Heart left ventricle (tissue), 16 donors: ENCODE measurements around the gene EEF2KMT. TPM values are rescaled to one million over a fixed set of nuclear protein-coding genes. Genes with fewer than 3 reads are reported as not detected.

ENCODE experiments used
- ATAC-seq, 4 donors: fragments of 200-7000 bp; cut with Tn5 transposase; one replicate each; pipeline ENCODE4 v1.9.1; 2020 to 2022; ENCODE audit warnings: moderate library complexity in 4 of 4, mild to moderate bottlenecking in 3 of 4, moderate number of reproducible peaks in 1 of 4
- DNase-seq, 5 donors: peaks; one replicate each; pipeline ENCODE4 v3.0.0-alpha.2; 2020
- H3K27ac ChIP-seq, 12 donors: fragments of 200-600 bp; sonication (generic) in 4 of 12; one replicate each; pipeline versions ENCODE4 v1.5.0 to v1.8.0; 2016 to 2022; ENCODE audit warnings: mild to moderate bottlenecking in 2 of 12
- H3K27me3 ChIP-seq, 9 donors: fragments of 200-600 bp; sonication (generic) in 2 of 9; one replicate each; pipeline versions ENCODE4 v1.5.1 to v1.8.0; 2016 to 2022; ENCODE audit warnings: mild to moderate bottlenecking in 3 of 9
- H3K36me3 ChIP-seq, 9 donors: fragments of 200-600 bp; sonication (generic) in 2 of 9; one replicate each; pipeline versions ENCODE4 v1.5.0 to v1.8.0; 2018 to 2022; ENCODE audit warnings: mild to moderate bottlenecking in 2 of 9
- H3K4me1 ChIP-seq, 12 donors: fragments of 200-600 bp; sonication (generic) in 4 of 12; one replicate each; pipeline versions ENCODE4 v1.5.0 to v1.8.0; 2016 to 2022; ENCODE audit warnings: mild to moderate bottlenecking in 3 of 12
- H3K4me3 ChIP-seq, 12 donors: fragments of 200-600 bp; sonication (generic) in 4 of 12; one replicate each; pipeline versions ENCODE4 v1.5.0 to v1.8.0; 2017 to 2022; ENCODE audit warnings: mild to moderate bottlenecking in 9 of 12, moderate library complexity in 4 of 12
- H3K9me3 ChIP-seq, 12 donors: fragments of 200-600 bp; sonication (generic) in 4 of 12; one replicate each; pipeline versions ENCODE4 v1.5.0 to v1.8.0; 2016 to 2022; ENCODE audit warnings: mild to moderate bottlenecking in 1 of 12
- CTCF ChIP-seq, 12 donors: fragments of 200-600 bp; sonication (generic) in 4 of 12; IDR thresholded peaks; one replicate each; pipeline versions ENCODE4 v1.5.0 to v1.8.0; 2018 to 2022; ENCODE audit warnings: antibody characterized with exemption in 12 of 12, mild to moderate bottlenecking in 5 of 12
- POLR2A ChIP-seq, 2 donors: fragments of 450-650 bp; IDR thresholded peaks; one replicate each; pipeline ENCODE4 v1.6.1; 2017; ENCODE audit warnings: antibody characterized with exemption in 2 of 2, mild to moderate bottlenecking in 2 of 2, moderate library complexity in 2 of 2
- WGBS, 4 donors: extraction: QIAGEN DNeasy Blood & Tissue Kit in 2 of 4; methylation state at CpG; one replicate each; pipeline versions ENCODE4 v1.1.5 to v1.1.7; 2013 to 2018; 5-methylcytosine and 5-hydroxymethylcytosine counted together
- intact Hi-C, 10 donors: fragments of 100-400 bp; cut with DNase I; formaldehyde crosslinking; loops; one replicate each; pipeline versions ENCODE4 v1.11.1 to v1.14.2; 2022
- polyA plus RNA-seq, 2 donors: library from polyadenylated mRNA; stranded (reverse); fragments of 200-250 nt; gene quantifications; one replicate each; pipeline ENCODE4 v1.2.3, GENCODE V29; 2013
- total RNA-seq, 9 donors: library from RNA; depleted of rRNA in 2 of 9; stranded (reverse); fragments of >200 nt in 2 of 9; fragmentation: NEBNext Ultra II Directional in 3 of 9; extraction: Animal tissue kit (Norgen Biotek cat#: 25700) in 3 of 9; gene quantifications; one replicate each; pipeline versions ENCODE4 v1.1.0 to v1.2.4, GENCODE V29; 2016 to 2023
- donor health status: ischemic (EF 13 %, LVEDD 7.1; RV severe dilation, severe dysfunction).
- donor health status: healthy with polysubstance abuse.
- donor health status: DM: no; HTN: yes; CAD: no.
- donor health status: DM: no; HTN: no; CAD: no.
- donor health status: ischemic (EF 25% LVEDD 6.9; RV normal size, moderate dysfunction).
- donor health status: ischemic (EF 25% LVEDD 5.7; RV mildly dilated, moderate dysfunction).
- donor health status: healthy.
- donor health status: DM: yes; HTN: yes; CAD: no.
- donor health status: ischemic (EF 35%, LVEDD 5.7; RV mildly dilated, moderate dysfunction).
- donor health status: nonischemic (EF 11% LVEDD 7.7; RV severe dilation, severe dysfunction).
- donor health status: DM: yes; HTN: yes; CAD: no.
- donor health status: PGD.
- donor health status: ischemic (EF 29% LVEDD 5.4; RV normal size, mild dysfunction).
- donor health status: nonischemic (EF 23%, LVEDD 6.1; RV moderate dilation, normal function).

Gene EEF2KMT
- total and polyA plus RNA-seq, 11 donors: 3.2 to 11.6 (median 7.2) TPM

GRCh38 chr16:5070431-5071186, 27.0 kb downstream of the EEF2KMT start:
- DNase-seq: no peak
- WGBS, 4 donors: 86 to 95% (median 90%) methylated on average over 15 of the region's 15 CpGs
- H3K27ac ChIP-seq: peak overlapping the region in 4 of 12 donors; percentile 78 to 84 (median 79)

DNA sequence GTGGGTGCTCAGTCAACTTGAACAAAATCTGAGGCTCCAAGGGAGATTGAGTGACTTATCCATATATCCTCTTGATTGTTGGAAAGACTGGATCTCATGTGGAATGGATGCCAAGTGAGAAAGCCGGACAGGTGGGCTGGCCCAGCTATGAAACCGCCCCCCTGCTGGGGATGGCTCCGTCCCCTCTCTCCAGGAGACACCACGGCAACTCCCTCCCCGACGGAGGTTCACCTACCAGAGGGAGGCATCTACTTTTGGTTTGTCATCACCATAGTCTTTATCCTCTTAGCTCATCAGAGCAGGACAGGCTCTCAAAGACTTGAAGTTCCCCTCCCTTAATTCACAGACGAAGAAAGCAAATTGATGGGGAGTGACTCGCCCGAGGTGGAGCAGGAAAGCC, 27.7 kb downstream of the EEF2KMT start:
- Histone ChIP-seq H3K4me3 (no peak overlapping the region), H3K4me1 (peaks cover 0 to 19% (median 8%) of the 10 kb centered on the region in 12 donors), H3K27me3 (no peaks in the 10 kb centered on the region), H3K27ac (no peak overlapping the region), H3K9me3 (no peaks in the 10 kb centered on the region), H3K36me3 (peaks cover 0 to 18% (median 7%) of the 10 kb centered on the region in 9 donors)
- DNase-seq: no peak
- no peak for ATAC-seq
- 91 to 96% (median 93%) methylated on average over 9 of the region's 9 CpGs for WGBS, 4 donors
- TF ChIP-seq CTCF (IDR thresholded peaks at IDR 0.05): no peak
- intact Hi-C loops: no loop called here

More at GRCh38 chr16:5070431-5071186, 27.0 kb downstream of the EEF2KMT start:
- Histone ChIP-seq H3K27me3 (no peaks in the 10 kb centered on the region), H3K36me3 (peaks cover 0 to 25% (median 13%) of the 10 kb centered on the region in 9 donors), H3K4me3 (peak overlapping the region in 1 of 12 donors; percentile 85), H3K9me3 (no peaks in the 10 kb centered on the region), H3K4me1 (peaks cover 0 to 19% (median 7%) of the 10 kb centered on the region in 12 donors)
- TF ChIP-seq CTCF (IDR thresholded peaks at IDR 0.05) (no peak), POLR2A (IDR thresholded peaks at IDR 0.05) (no peak)
- intact Hi-C loops: no loop called here
- ATAC-seq: no peak

GRCh38 chr16:5069048-5069447, 28.5 kb downstream of the EEF2KMT start:
- ATAC-seq (no peak), DNase-seq (no peak)
- Histone ChIP-seq H3K27ac (no peak overlapping the region), H3K4me1 (peaks cover 0 to 19% (median 8%) of the 10 kb centered on the region in 12 donors), H3K27me3 (no peaks in the 10 kb centered on the region), H3K4me3 (no peak overlapping the region), H3K36me3 (peaks cover 0 to 11% (median 0%) of the 10 kb centered on the region in 9 donors), H3K9me3 (no peaks in the 10 kb centered on the region)
- 88 to 92% (median 90%) methylated on average over 9 of the region's 9 CpGs for WGBS, 4 donors
- no peak for TF ChIP-seq POLR2A (IDR thresholded peaks at IDR 0.05)
- TF ChIP-seq CTCF (IDR thresholded peaks at IDR 0.05): no peak
- intact Hi-C loops: no loop called here

DNA sequence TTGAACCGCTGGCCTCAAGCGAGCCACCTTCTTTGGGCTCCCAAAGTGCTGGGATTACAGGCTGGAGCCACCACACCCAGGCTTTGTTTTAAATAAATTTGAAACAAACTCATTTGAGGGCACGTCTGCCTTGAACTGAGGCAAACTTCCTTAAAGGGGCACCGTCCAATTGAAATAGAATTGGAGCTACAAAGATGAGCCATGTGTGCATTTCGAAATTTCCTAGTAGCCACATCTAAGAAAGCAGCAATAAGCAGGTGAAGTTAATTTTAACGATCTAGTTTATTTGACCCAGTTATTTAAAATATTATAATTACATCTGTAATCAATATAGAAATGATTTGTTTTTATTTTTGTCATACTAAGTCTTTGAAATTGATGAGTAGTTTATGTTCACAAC, 31.1 kb downstream of the EEF2KMT start:
- TF ChIP-seq CTCF (IDR thresholded peaks at IDR 0.05) (no peak), POLR2A (IDR thresholded peaks at IDR 0.05) (no peak)
- H3K27ac ChIP-seq: no peak overlapping the region
- intact Hi-C loops: no loop called here
- ATAC-seq: no peak
- H3K27me3 ChIP-seq: no peaks in the 10 kb centered on the region
- no peak for DNase-seq
- no peaks in the 10 kb centered on the region for H3K9me3 ChIP-seq
- peaks cover 0 to 11% (median 6%) of the 10 kb centered on the region in 12 donors for H3K4me1 ChIP-seq
- WGBS, 4 donors: 75 to 79% (median 78%) methylated on average over 6 of the region's 6 CpGs
- H3K36me3 ChIP-seq: no peaks in the 10 kb centered on the region
- no peak overlapping the region for H3K4me3 ChIP-seq
